ENCODE measurements around the gene CEMIP. TPM values are rescaled to one million over a fixed set of nuclear protein-coding genes. Genes with fewer than 3 reads are reported as not detected.
A peak's percentile ranks its signal among the peaks of the same experiment; 100 is the strongest.

CEMIP gene
- total RNA-seq, 1 donor = 687 TPM

DNA sequence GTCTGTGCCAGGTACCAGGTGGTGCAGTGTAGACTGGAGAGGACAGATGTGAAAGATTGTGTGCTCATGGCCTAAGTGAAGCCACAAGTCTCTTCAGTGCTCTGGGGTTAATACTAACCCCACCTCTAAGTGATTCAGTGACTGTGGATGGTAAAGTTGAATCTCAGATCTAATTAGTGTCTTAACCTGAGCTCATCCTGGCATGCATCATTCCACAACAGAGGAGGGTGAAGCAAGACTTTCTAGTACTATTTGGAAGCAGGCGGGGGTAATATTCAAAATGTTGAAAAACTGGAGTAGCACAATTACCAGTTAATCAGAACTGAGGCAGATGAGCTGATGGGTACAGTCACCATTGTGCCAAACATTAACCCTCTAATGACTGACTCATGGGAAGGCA is 213.3 kb downstream of the CEMIP start:
- Histone ChIP-seq H4K20me1 (ENCODE audit: insufficient read depth, low read length) (peaks cover 10% of the 10 kb centered on the region), H3K9me3 (ENCODE audit: low read depth, low read length) (no peaks in the 10 kb centered on the region), H2AFZ (ENCODE audit: low read length) (no peak overlapping the region), H3K79me2 (ENCODE audit: insufficient read depth, low read length) (peaks cover 22% of the 10 kb centered on the region), H3K4me3 (ENCODE audit: insufficient read depth, low read length) (no peak overlapping the region), H3K4me2 (ENCODE audit: insufficient read depth, low read length) (no peak overlapping the region), H3K27me3 (ENCODE audit: insufficient read depth, low read length) (no peaks in the 10 kb centered on the region), H3K4me1 (ENCODE audit: insufficient read depth, low read length) (peaks cover 31% of the 10 kb centered on the region), H3K27ac (ENCODE audit: low read depth, low read length) (no peak overlapping the region), H3K36me3 (ENCODE audit: insufficient read depth, low read length) (no peaks in the 10 kb centered on the region)
- TF ChIP-seq, protein P1, sequence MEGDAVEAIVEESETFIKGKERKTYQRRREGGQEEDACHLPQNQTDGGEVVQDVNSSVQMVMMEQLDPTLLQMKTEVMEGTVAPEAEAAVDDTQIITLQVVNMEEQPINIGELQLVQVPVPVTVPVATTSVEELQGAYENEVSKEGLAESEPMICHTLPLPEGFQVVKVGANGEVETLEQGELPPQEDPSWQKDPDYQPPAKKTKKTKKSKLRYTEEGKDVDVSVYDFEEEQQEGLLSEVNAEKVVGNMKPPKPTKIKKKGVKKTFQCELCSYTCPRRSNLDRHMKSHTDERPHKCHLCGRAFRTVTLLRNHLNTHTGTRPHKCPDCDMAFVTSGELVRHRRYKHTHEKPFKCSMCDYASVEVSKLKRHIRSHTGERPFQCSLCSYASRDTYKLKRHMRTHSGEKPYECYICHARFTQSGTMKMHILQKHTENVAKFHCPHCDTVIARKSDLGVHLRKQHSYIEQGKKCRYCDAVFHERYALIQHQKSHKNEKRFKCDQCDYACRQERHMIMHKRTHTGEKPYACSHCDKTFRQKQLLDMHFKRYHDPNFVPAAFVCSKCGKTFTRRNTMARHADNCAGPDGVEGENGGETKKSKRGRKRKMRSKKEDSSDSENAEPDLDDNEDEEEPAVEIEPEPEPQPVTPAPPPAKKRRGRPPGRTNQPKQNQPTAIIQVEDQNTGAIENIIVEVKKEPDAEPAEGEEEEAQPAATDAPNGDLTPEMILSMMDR (IDR thresholded peaks at IDR 0.05; ENCODE audit: extremely low read depth, low read depth, low read length) = no peak
- DNase-seq (ENCODE audit: insufficient read length, low spot score, missing footprints) = no peak

DNA sequence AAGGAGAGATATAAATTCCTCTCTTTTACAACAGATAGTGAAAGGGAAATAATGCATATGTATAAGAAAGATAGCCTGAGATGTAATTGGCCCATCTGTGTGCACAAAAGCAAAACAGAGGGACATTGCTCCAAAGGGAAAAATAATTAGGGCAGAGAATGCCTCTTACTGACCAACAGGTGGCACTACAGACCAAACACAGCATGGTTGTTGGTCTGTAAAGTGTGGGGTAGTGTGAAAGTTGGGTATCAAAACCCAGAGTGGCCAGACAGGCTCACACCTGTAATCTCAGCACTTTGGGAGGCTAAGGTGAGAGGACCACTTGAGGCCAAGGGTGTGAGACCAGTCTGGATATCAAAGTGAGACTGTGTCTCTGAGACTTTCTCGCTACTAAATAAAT is 217.1 kb downstream of the CEMIP start:
- H3K27me3 ChIP-seq (ENCODE audit: insufficient read depth, low read length) = no peaks in the 10 kb centered on the region
- H3K27ac ChIP-seq (ENCODE audit: low read depth, low read length) = no peak overlapping the region
- H3K4me2 ChIP-seq (ENCODE audit: insufficient read depth, low read length) = no peak overlapping the region
- H3K4me3 ChIP-seq (ENCODE audit: insufficient read depth, low read length) = no peak overlapping the region
- H3K4me1 ChIP-seq (ENCODE audit: insufficient read depth, low read length) = peaks cover 8% of the 10 kb centered on the region
- H4K20me1 ChIP-seq (ENCODE audit: insufficient read depth, low read length) = no peaks in the 10 kb centered on the region
- H3K79me2 ChIP-seq (ENCODE audit: insufficient read depth, low read length) = no peaks in the 10 kb centered on the region
- no peaks in the 10 kb centered on the region for H3K36me3 ChIP-seq (ENCODE audit: insufficient read depth, low read length)
- TF ChIP-seq, protein P1 (IDR thresholded peaks at IDR 0.05; ENCODE audit: extremely low read depth, low read depth, low read length) = peak; percentile 35
- H3K9me3 ChIP-seq (ENCODE audit: low read depth, low read length) = no peaks in the 10 kb centered on the region
- no peak for DNase-seq (ENCODE audit: insufficient read length, low spot score, missing footprints)
- no peak overlapping the region for H2AFZ ChIP-seq (ENCODE audit: low read length)

DNA sequence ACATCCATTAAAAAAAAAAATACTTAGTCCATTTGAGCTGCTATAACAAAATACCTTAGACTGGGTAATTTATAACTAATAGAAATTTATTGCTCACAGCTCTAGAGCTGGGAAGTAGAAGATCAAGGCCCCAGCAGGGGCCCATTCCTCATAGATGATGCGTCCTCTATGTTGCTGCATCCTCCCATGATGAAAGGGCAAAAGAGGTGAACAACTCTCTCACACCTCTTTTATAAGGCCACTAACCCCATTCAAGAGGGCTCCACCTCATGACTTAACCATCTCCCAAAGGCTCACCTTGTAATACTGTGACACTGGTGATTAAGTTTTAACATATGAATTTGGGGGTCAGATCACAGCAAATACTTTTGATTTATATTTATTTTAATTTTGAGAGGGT is 218.5 kb downstream of the CEMIP start:
- TF ChIP-seq, protein P1 (IDR thresholded peaks at IDR 0.05; ENCODE audit: extremely low read depth, low read depth, low read length) = no peak
- DNase-seq (ENCODE audit: insufficient read length, low spot score, missing footprints) = no peak

DNA sequence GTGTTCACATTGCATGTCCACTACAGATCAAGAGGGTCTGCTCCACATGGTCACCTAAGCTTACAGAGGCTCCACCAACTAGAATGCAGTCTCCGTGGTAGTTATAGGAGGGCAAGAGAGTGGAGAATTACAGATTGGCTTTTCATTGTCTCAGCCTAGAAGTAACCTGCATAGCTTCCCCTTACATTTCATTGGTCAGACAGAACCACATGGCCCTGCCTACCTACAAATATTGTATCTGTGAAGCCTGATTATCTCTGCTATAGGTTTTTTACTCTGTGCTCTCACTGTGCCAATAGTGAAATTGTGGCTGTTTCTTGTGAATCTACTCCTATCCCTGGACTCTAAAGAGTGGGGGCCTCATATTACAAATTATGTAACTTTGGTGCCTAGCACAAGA is 219.1 kb downstream of the CEMIP start:
- Histone ChIP-seq H3K36me3 (ENCODE audit: insufficient read depth, low read length) (no peaks in the 10 kb centered on the region), H3K4me1 (ENCODE audit: insufficient read depth, low read length) (peaks cover 7% of the 10 kb centered on the region), H3K9me3 (ENCODE audit: low read depth, low read length) (no peaks in the 10 kb centered on the region), H4K20me1 (ENCODE audit: insufficient read depth, low read length) (peaks cover 8% of the 10 kb centered on the region), H3K4me3 (ENCODE audit: insufficient read depth, low read length) (no peak overlapping the region), H3K79me2 (ENCODE audit: insufficient read depth, low read length) (peaks cover 15% of the 10 kb centered on the region), H3K4me2 (ENCODE audit: insufficient read depth, low read length) (peak overlapping the region; percentile 1), H2AFZ (ENCODE audit: low read length) (no peak overlapping the region), H3K27me3 (ENCODE audit: insufficient read depth, low read length) (no peaks in the 10 kb centered on the region), H3K27ac (ENCODE audit: low read depth, low read length) (no peak overlapping the region)
- TF ChIP-seq, protein P1 (IDR thresholded peaks at IDR 0.05; ENCODE audit: extremely low read depth, low read depth, low read length) = no peak
- DNase-seq (ENCODE audit: insufficient read length, low spot score, missing footprints) = no peak

More for the DNA sequence above, 218.5 kb downstream of the CEMIP start:
- no peaks in the 10 kb centered on the region for H3K36me3 ChIP-seq (ENCODE audit: insufficient read depth, low read length)
- peaks cover 10% of the 10 kb centered on the region for H3K79me2 ChIP-seq (ENCODE audit: insufficient read depth, low read length)
- peaks cover 4% of the 10 kb centered on the region for H4K20me1 ChIP-seq (ENCODE audit: insufficient read depth, low read length)
- no peak overlapping the region for H3K4me3 ChIP-seq (ENCODE audit: insufficient read depth, low read length)
- no peaks in the 10 kb centered on the region for H3K27me3 ChIP-seq (ENCODE audit: insufficient read depth, low read length)
- no peaks in the 10 kb centered on the region for H3K9me3 ChIP-seq (ENCODE audit: low read depth, low read length)
- peaks cover 4% of the 10 kb centered on the region for H3K4me1 ChIP-seq (ENCODE audit: insufficient read depth, low read length)
- no peak overlapping the region for H3K4me2 ChIP-seq (ENCODE audit: insufficient read depth, low read length)
- H3K27ac ChIP-seq (ENCODE audit: low read depth, low read length) = no peak overlapping the region
- H2AFZ ChIP-seq (ENCODE audit: low read length) = no peak overlapping the region
